Midbrain (tissue), 1 donor: ENCODE data around the gene ELOVL6.
"Not testable (repeated sequence)": the region's sequence is repeated elsewhere in the genome, so short reads cannot be mapped to it uniquely, and the experiment has no call there.

Experiments
- DNase-seq: peaks from one replicate; lab custom pipeline; 2025; lab: John Stamatoyannopoulos, UW

ELOVL6 gene

DNA sequence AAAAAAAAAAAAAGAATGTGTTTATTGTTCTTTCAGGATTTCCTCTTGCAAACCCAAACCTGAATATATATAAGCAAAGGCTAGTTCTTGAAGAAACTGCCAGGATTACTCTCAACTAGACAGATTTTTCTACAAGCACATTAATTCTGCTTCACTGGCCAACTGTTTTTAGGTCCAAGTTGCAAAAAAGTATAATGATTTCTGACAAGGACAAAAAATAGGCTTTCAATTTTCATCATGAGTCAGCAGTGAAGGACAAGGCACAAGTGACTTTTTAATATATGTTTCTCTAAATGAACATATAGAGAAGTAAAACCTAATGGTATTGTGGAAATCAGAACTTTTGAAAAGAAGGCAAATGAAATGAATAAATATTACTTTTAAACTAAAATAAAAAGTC lies 73.7 kb downstream of the ELOVL6 start:
- no peak for DNase-seq

GRCh38 chr4:110122201-110122600 lies 76.2 kb downstream of the ELOVL6 start:
- DNase-seq = no peak

DNA sequence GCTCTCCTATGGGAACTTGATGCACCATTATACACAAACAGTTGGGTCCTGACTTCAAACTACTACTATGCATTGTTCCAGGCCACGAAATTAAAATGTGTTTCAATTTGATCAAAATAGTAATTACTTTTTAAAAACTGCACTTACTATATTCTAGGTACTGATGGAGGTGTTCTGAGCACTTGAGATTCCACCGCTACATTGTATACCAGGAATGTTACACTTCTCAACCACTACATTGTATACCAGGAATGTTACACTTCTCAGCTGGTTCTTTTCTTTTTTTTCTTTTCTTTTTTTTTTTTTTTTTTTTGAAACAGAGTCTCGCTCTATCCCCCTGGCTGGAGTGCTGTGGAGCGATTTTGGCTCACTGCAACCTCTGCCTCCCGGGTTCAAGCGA lies 77.9 kb downstream of the ELOVL6 start:
- no peak for DNase-seq

- no peak for DNase-seq
These were observed 78.5 kb downstream of the ELOVL6 start for GRCh38 chr4:110119880-110120279.

DNA sequence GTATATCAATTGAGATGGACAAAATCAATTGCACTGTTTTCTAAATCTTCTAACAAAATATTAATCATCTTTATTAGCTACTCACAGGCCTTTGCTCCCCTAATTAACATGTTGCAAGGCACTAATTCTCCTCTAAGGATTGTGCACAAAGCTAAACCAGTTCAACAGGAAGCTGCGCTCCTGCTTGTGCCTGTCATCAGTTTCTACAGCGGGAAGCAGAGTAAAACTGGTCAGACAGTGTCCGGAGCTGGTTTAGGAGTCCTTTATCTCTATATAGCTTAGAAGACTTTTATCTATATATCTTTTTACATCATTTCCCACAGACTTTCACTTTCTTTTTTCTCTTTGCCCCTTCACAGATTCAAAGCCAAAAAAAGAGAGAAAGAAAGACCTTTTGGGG lies 79.1 kb downstream of the ELOVL6 start:
- no peak for DNase-seq

- DNase-seq = no peak
These were observed 86.4 kb downstream of the ELOVL6 start for GRCh38 chr4:110112056-110112455.

- no peak for DNase-seq
These were observed 89.0 kb downstream of the ELOVL6 start for GRCh38 chr4:110109455-110109854.

GRCh38 chr4:110108960-110109359 lies 89.5 kb downstream of the ELOVL6 start:
- DNase-seq = no peak

GRCh38 chr4:110108422-110108821 lies 90.0 kb downstream of the ELOVL6 start:
- DNase-seq = no peak

- DNase-seq = no peak
These were observed 90.5 kb downstream of the ELOVL6 start for GRCh38 chr4:110107866-110108265.

GRCh38 chr4:110106931-110107296 lies 91.5 kb downstream of the ELOVL6 start:
- no peak for DNase-seq

DNA sequence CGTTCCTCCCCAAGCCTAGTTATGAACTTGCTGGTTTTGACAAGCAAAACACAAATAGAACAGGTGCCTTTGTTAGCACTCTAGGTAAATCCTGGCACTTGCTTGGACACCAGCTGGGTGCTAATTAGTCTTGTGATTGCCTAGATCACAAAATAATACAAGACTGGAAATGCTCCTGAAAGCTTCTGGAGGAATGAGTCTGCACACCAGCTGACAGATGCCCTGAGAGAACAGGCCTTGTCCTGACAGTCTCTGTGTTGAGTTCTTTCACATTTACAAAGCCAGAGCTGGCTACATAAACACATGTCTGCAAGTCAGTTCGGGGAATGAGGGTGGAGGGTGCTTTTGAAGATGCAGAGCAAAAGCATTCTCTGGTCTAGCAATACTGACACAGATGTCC lies 93.8 kb downstream of the ELOVL6 start:
- DNase-seq = peak; percentile 31

DNA sequence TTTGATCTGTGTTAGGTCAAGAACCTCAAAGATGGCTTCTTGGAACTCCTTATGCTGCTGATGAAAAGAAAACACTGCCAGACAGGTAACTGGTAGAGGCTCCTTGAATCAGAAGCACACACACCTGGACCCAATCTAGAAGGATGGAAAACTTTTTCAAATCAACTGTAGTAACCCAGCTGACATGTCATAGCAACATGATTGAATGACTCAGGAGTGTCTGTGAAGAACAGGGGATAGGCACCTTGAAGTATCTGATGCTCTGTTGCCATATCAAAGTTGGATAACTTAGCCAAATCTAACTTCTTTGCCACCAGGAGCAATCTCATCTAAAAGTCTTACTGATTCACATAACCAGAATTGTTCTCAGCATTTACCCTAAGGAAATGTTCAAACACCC lies 98.8 kb downstream of the ELOVL6 start:
- DNase-seq = no peak

DNA sequence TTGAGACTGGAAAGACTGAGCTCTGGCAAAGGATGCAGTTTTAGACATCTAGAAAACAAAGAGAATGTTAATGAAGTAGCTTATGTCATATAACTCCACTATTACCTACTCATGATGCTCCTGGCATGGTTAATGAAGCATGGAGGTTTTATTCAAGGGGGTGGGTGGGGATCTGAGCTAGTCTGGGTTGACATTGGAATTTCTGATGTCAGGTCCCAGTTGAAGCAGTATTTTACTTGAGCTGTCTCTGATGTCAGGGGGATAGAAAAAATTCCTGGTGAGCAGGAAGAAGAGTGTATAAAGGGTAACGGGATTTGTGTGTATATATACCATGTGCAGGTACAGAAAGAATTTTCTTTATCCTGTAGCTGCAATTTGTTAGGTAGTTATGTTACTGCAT lies 102.0 kb downstream of the ELOVL6 start:
- no peak for DNase-seq

DNA sequence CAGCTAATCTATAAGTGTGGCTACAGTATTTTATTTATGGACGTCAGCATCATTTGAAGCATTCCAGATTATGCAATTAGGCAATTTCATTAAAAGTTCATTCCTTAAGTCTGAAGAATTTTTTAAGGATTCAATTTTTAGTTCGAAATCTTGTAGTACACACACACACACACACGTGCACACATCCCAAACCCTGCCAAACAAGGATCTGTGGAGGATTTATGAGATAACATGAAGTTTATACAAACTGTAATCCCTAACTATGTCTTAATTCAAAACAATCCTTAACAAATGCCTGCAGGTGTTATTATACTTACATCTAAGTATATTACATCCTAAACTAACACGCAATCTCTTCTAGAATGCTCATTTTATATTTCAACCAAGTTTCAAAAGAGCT lies 105.8 kb downstream of the ELOVL6 start:
- no peak for DNase-seq

- DNase-seq = no peak
These were observed 106.8 kb downstream of the ELOVL6 start for GRCh38 chr4:110091434-110092140.

- no peak for DNase-seq
These were observed 109.7 kb downstream of the ELOVL6 start for GRCh38 chr4:110088670-110089069.

DNA sequence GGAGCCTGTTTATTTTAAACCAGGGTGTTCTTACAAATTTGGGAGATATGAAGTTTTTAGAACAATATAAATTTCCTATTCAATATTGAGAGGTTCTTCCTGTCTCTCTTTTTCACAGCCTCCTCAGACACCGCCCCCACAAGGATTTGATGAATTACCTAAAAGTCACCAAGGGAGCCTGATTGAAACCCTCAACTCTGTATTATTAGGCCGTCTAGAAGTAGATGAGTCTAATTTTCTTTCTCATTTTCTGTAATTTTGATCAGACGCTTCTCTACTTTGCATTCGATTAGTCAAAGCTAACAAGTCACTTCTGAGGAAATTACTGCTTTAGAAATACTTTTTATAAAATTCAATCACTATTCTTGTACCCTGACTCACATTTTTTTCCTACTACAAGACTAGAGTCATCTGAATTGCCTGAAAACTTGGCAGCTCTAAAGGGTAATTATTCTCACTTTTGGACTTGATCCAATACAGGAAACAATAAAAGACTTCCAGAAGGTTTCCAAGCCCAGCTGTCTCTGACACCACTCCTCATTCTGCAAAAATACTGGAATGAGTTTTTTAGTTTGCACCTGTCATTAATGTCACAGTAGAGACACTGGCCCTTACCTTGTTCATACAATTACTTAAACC lies 111.2 kb downstream of the ELOVL6 start:
- DNase-seq = peak; percentile 58

DNA sequence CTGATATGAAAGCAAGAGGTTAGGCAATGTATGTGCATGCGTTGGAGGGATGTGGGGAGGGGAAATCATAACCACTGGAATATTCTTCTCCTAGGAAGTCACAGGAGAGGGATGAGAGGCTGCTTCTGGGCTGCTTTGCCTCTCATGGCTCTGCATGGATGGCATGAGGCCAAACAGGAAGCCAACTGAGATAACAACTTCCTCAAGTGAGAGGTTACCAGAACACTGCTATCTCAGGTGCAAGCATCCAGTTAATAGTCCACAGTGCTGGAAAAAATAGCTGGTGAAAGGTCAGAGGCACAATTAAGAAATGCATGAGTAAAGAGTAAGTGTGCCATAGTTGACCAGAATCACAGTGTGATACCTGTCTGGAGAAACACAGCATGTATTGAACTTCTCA lies 113.3 kb downstream of the ELOVL6 start:
- DNase-seq = no peak

DNA sequence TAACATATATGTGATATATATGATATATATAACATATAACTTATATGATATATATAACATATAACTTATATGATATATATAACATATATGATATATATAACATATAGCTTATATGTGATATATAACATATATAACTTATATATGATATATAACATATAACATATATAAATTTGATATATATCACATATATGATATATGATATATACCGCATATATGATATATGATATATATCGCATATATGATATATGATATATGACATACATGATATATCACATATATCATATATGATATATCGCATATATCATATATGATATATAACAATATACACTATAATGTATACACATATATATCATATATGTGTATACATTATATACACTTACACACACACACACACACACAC lies 114.3 kb downstream of the ELOVL6 start:
- no peak for DNase-seq

GRCh38 chr4:110078148-110078547 lies 120.3 kb downstream of the ELOVL6 start:
- not testable (repeated sequence) for DNase-seq

DNA sequence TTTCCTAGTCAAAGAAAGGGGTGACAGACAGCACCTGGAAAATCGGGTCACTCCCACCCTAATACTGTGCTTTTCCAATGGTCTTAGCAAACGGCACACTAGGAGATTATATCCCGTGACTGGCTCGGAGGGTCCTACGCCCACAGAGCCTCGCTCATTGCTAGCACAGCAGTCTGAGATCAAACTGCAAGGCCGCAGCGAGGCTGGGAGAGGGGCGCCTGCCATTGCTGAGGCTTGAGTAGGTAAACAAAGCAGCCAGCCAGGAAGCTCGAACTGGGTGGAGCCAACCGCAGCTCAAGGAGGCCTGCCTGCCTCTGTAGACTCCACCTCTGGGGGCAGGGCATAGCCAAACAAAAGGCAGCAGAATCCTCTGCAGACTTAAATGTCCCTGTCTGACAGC lies 121.6 kb downstream of the ELOVL6 start:
- DNase-seq = not testable (repeated sequence)

DNA sequence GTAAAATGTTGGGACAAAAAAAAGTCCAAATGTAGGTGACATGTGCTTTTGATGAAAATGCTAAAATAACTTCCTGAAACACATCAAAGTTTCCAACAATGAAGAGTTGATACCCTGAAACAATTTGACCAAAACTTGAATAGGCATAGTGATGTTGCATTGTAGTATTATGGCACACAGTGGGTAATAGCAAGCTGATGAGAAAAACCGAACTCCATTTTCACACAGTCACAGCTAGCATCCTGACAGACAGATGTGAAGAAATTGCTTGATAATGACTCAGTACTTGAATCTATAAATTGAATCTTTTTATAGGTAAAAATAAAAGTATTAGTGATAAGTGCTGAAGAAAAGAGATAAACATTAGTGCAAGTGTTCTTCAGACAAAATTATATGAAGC lies 122.5 kb downstream of the ELOVL6 start:
- DNase-seq = no peak
